Activated CD4-positive, CD25-positive, alpha-beta regulatory T cell treated with anti-CD3 and anti-CD28 coated beads, Interleukin-2, amount 50 U/mL, for 16 hours (primary cell): ENCODE measurements around the gene PKD2L2.
"Not testable (repeated sequence)": the region's sequence is repeated elsewhere in the genome, so short reads cannot be mapped to it uniquely, and the experiment has no call there.

Experiments used
- DNase-seq: peaks from one replicate; pipeline ENCODE4 v3.0.0-alpha.2; 2020; ENCODE audit warnings: low read depth, low spot score

PKD2L2 gene

DNA sequence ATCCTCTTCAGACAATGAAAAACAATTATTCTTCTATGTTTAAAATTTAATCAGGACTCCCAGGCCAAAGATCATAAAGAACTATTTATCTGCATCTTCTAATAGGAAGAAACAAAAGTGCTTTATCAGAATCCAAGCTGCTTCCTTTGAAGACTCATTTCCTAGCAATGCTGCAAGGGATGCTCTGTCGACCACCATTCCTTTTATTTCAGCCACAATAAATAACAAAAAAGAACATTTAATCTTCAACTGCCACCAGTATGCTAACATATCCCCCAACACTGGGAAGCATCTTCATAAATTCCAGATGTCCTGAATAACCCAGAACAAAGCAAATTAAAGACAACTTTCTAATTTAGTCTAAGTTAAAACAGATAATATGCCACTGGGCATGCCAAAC, 68.7 kb downstream of the PKD2L2 start:
- no peak for DNase-seq

DNA sequence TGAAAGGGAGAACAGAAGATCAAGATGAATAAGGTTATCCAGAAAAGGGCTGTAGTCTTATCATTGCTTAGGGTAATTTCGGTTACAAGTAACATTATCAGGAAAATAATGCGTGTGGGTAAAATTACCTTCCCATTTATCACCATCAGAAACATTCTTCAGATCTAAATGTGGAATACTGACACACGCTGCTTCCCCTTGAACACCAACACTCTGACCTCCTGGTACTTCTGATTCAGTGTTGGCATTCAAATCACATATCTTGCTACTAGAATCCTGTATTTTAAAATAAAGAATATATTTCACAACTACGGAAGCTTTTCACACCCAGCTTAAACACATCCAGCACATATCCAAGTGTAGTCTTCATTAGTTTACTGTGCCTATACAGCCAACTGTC, 70.2 kb downstream of the PKD2L2 start:
- DNase-seq, result no peak

DNA sequence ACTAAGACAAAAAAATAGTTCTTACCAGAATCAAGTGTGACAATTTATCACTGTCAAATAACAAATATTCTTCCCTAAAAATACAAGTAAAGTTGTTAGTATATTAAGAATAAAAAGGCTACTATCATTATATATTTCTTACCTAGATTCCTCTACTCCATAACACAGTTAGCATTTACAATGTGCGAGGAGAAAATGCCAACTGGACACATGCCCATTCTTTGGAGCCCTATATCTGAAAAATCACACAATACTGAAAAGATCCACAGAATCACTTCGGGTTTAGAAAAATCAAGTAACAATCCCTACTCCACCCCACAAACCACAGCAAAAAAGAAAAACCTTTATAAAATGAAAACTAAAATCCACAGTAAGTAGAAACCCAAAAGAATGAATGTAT, 70.9 kb downstream of the PKD2L2 start:
- DNase-seq, result no peak

DNA sequence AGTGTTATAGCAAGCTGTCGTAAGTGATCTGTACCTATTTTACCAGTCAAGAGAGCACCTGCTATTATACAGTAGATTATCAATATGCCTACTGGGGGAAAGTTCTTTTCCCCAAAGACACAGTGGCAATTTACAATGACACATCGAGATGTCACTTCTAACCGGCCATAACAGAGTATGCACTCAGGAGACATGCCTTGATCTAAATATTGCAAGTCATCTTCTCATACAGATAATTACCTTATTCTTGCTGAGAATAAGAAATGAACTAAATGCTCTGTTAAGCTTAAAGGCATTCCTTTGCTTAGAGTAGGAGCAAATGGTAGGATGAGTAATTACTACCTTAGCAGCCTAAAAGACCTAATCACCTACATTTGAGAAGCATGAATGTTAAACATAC, 71.6 kb downstream of the PKD2L2 start:
- no peak for DNase-seq

DNA sequence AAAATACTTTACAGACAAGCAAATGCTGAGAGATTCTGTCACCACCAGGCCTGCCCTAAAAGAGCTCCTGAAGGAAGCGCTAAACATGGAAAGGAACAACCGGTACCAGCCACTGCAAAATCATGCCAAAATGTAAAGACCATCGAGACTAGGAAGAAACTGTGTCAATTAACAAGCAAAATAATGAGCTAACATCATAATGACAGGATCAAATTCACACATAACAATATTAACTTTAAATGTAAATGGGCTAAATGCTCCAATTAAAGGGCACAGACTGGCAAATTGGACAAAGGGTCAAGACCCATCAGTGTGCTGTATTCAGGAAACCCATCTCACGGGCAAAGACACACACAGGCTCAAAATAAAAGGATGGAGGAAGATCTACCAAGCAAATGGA, 81.1 kb downstream of the PKD2L2 start:
- DNase-seq, result not testable (repeated sequence)

DNA sequence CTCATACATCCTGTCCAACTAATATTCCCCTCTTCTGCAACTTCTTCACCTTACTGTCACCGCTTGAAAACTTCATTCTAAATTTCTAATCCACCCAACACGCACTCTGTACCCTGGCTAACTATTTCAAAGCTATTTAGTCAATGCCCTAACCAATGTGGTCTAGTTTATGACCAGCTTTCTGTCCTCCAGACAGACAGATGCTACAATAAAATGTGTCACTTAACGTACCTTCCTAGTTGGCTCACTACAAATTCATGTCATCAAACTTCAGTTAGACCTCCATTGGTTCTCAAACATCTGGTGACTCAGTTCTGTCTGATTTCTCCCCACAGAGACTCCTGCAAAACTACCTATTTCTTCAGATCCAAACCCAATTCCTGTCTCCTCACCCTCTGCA, 86.0 kb downstream of the PKD2L2 start:
- DNase-seq, result no peak

DNA sequence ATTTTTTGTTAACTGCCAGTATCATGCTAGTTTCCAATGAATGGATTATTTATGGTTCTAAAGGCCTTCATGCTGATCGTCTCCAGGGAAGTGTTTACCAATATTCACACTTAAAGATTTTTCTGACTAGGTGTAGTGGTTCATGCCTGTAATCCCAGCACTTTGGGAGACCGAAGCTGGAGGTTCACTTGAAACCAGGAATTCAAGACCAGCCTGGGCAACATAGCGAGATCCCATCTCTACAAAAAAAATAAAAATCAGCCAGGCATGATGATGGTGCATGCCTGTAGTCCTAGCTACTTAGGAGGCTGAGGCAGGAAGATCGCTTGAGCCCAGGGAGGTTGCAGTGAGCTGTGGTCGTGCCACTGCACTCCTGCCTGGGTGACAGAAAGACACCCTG, 100.2 kb downstream of the PKD2L2 start:
- DNase-seq, result no peak
